ENCODE results near the gene ASIC2.

The ASIC2 gene

DNA sequence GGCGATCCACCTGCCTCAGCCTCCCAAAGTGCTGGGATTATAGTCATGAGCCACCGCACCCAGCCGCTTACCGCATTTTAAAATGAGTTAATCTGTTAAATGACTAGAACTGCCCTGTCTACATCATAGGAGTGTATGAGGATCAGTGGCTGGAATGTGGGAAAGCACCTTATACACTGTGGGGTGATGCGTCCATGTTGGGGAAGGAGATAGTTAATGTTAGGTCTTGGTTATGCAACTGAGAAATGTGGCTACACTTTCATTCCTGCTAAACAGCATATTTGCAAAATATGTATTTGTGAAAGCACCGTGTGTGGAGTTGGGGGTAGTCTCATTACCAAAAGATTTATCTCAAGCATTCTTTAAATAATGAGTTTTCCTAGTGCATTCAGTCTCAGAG lies 193.8 kb downstream of the ASIC2 start:
- Histone ChIP-seq H3K27me3 (ENCODE audit: control insufficient read depth in 1 of 2, insufficient read depth in 2 of 2, low read length in 2 of 2) (peaks cover 0 to 4% of the 10 kb centered on the region in 2 donors), H3K9me3 (ENCODE audit: control insufficient read depth in 2 of 2, low read length in 2 of 2) (no peaks in the 10 kb centered on the region), H3K4me3 (ENCODE audit: low read length in 2 of 2) (no peak overlapping the region), H3K36me3 (ENCODE audit: control insufficient read depth in 2 of 2, insufficient read depth in 2 of 2, low read length in 2 of 2) (no peaks in the 10 kb centered on the region), H3K4me1 (ENCODE audit: control insufficient read depth, insufficient read depth, low read length) (no peaks in the 10 kb centered on the region), H3K27ac (ENCODE audit: low read length) (no peak overlapping the region), H3K9ac (ENCODE audit: low read length in 2 of 2) (no peak overlapping the region)

DNA sequence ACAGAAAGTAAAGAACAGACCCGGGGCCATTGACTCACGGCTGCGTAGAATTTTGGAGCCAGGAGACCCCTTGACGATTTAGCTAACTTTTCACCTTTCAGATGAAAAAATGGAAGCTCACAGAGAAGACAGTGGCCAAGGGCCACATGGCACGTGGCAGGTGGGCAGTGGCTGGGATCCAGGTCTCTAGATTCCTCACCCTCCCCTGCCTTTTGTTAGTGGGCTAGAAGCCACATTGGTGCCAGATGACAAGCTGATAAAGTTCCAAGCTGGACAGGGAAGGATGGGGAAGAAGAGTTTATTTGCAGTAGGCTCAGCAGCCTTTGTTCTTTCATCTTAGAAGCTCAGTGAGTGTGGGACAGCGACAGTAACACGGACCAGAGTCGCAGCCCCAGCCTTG lies 195.7 kb downstream of the ASIC2 start:
- Histone ChIP-seq H3K4me1 (ENCODE audit: control insufficient read depth, insufficient read depth, low read length) (no peaks in the 10 kb centered on the region), H3K36me3 (ENCODE audit: control insufficient read depth in 2 of 2, insufficient read depth in 2 of 2, low read length in 2 of 2) (no peaks in the 10 kb centered on the region), H3K9me3 (ENCODE audit: control insufficient read depth in 2 of 2, low read length in 2 of 2) (no peaks in the 10 kb centered on the region), H3K27me3 (ENCODE audit: control insufficient read depth in 1 of 2, insufficient read depth in 2 of 2, low read length in 2 of 2) (peaks cover 0 to 9% of the 10 kb centered on the region in 2 donors), H3K4me3 (ENCODE audit: low read length in 2 of 2) (no peak overlapping the region), H3K27ac (ENCODE audit: low read length) (no peak overlapping the region), H3K9ac (ENCODE audit: low read length in 2 of 2) (no peak overlapping the region)

DNA sequence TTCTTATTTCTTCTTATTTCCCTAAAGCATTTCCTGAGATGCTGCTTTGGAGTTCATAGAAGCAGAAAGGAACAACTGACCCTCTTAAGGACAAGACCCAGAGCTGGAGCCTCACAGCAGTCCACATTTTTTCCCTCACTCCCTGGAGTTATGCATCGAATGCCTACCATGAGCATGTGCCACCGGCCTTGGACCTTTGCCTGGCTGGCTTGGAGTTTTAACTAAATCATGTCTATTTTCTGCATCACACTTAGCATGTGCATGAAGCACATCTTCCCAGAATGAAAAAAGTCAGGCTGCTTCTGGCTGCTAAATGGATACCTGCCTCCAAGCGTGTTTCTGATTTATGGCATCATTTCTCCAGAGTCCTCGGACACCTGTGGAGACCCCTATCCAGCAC lies 196.9 kb downstream of the ASIC2 start:
- Histone ChIP-seq H3K27ac (ENCODE audit: low read length) (no peak overlapping the region), H3K4me3 (ENCODE audit: low read length in 2 of 2) (no peak overlapping the region), H3K9ac (ENCODE audit: low read length in 2 of 2) (no peak overlapping the region), H3K9me3 (ENCODE audit: control insufficient read depth in 2 of 2, low read length in 2 of 2) (peaks cover 0 to 2% of the 10 kb centered on the region in 2 donors), H3K27me3 (ENCODE audit: control insufficient read depth in 1 of 2, insufficient read depth in 2 of 2, low read length in 2 of 2) (peaks cover 0 to 9% of the 10 kb centered on the region in 2 donors), H3K36me3 (ENCODE audit: control insufficient read depth in 2 of 2, insufficient read depth in 2 of 2, low read length in 2 of 2) (no peaks in the 10 kb centered on the region), H3K4me1 (ENCODE audit: control insufficient read depth, insufficient read depth, low read length) (no peaks in the 10 kb centered on the region)

DNA sequence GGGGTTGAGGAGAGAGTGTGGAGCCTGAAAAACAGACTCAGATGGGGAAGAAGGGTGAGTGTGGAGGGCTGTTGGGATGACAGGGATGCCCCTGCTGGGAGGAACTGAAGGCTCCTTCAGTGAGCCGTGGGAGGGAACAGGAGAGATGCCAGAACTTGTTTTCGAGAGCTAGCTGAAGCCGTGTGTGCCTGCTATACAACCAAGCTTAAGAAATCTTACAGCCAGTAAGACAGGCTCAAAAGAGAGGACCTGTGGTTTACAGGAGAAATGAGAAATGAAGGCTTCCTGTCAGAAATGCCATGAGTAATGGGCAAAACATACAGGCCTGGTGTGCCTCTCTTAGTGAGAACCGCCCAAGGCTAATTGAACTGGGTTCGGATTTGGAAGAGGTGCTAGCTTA lies 201.8 kb downstream of the ASIC2 start:
- H3K9me3 ChIP-seq (ENCODE audit: control insufficient read depth in 2 of 2, low read length in 2 of 2), result peaks cover 0 to 2% of the 10 kb centered on the region in 2 donors
- no peaks in the 10 kb centered on the region for H3K4me1 ChIP-seq (ENCODE audit: control insufficient read depth, insufficient read depth, low read length)
- H3K27me3 ChIP-seq (ENCODE audit: control insufficient read depth in 1 of 2, insufficient read depth in 2 of 2, low read length in 2 of 2), result peaks cover 7 to 16% of the 10 kb centered on the region in 2 donors
- H3K4me3 ChIP-seq (ENCODE audit: low read length in 2 of 2), result no peak overlapping the region
- H3K9ac ChIP-seq (ENCODE audit: low read length in 2 of 2), result no peak overlapping the region
- no peaks in the 10 kb centered on the region for H3K36me3 ChIP-seq (ENCODE audit: control insufficient read depth in 2 of 2, insufficient read depth in 2 of 2, low read length in 2 of 2)
- no peak overlapping the region for H3K27ac ChIP-seq (ENCODE audit: low read length)

DNA sequence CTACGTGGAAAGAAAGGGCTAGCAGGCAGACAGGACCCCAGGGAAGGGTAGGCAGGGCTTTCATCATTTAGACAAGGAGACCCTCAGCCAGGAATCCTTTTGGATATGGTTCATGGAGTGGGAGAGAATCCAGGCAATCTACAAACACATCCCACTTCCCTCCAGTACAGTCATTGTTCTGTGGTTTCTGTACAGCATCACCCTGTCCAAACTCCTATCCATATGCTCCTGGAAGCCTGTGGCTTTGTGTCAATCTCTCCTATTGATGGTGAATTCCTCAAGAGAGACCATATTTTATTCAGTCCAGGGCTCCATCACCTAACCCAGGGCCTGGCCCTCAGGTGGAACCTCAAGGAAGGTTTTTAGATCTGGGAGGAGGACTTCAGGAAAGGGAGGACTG lies 202.3 kb downstream of the ASIC2 start:
- H3K9me3 ChIP-seq (ENCODE audit: control insufficient read depth in 2 of 2, low read length in 2 of 2), result peaks cover 0 to 2% of the 10 kb centered on the region in 2 donors
- H3K36me3 ChIP-seq (ENCODE audit: control insufficient read depth in 2 of 2, insufficient read depth in 2 of 2, low read length in 2 of 2), result no peaks in the 10 kb centered on the region
- no peaks in the 10 kb centered on the region for H3K4me1 ChIP-seq (ENCODE audit: control insufficient read depth, insufficient read depth, low read length)
- H3K27me3 ChIP-seq (ENCODE audit: control insufficient read depth in 1 of 2, insufficient read depth in 2 of 2, low read length in 2 of 2), result peaks cover 7 to 16% of the 10 kb centered on the region in 2 donors
- no peak overlapping the region for H3K9ac ChIP-seq (ENCODE audit: low read length in 2 of 2)
- no peak overlapping the region for H3K27ac ChIP-seq (ENCODE audit: low read length)
- H3K4me3 ChIP-seq (ENCODE audit: low read length in 2 of 2), result no peak overlapping the region

DNA sequence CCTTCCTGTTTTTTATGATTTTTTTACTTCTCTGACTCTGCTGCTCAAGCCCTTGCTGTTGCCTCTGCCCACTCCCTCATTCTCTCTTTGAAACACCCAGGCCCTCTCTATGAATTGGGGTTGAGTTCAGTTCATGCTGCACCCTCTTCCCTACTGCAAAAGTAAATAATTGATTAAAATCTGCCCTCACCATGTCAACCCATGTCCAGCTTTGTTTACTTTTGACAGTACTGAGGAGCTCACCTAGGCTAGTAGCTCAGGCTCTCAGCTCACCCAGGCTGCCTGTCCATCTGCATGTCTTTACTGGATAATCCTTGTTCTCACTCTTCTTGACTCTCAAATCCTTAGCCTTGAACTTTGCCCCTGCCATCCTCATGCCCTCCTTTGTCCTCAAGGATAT lies 206.2 kb downstream of the ASIC2 start:
- Histone ChIP-seq H3K27me3 (ENCODE audit: control insufficient read depth in 1 of 2, insufficient read depth in 2 of 2, low read length in 2 of 2) (peaks cover 7 to 21% of the 10 kb centered on the region in 2 donors), H3K4me3 (ENCODE audit: low read length in 2 of 2) (no peak overlapping the region), H3K9me3 (ENCODE audit: control insufficient read depth in 2 of 2, low read length in 2 of 2) (no peaks in the 10 kb centered on the region), H3K9ac (ENCODE audit: low read length in 2 of 2) (no peak overlapping the region), H3K4me1 (ENCODE audit: control insufficient read depth, insufficient read depth, low read length) (no peaks in the 10 kb centered on the region), H3K36me3 (ENCODE audit: control insufficient read depth in 2 of 2, insufficient read depth in 2 of 2, low read length in 2 of 2) (no peaks in the 10 kb centered on the region), H3K27ac (ENCODE audit: low read length) (no peak overlapping the region)

DNA sequence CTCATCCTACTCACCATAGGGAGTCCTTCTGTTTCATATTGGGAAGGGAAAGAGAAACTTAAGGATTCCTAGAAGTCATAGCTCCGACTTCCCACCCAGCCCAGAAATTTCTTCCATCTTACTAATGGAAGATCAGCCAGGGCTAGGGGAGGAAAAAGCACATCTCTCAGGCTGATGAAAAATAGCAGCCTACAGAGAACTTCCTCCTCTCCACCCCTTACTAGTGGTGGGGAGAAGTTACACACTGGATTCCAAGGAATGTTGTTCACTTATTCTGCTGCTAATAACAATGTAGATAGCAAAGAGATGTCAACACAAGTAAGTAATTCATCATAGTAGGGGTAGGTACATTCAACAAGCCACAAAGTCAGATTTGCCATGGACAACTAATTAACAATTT lies 207.1 kb downstream of the ASIC2 start:
- peaks cover 7 to 23% of the 10 kb centered on the region in 2 donors for H3K27me3 ChIP-seq (ENCODE audit: control insufficient read depth in 1 of 2, insufficient read depth in 2 of 2, low read length in 2 of 2)
- H3K9ac ChIP-seq (ENCODE audit: low read length in 2 of 2), result no peak overlapping the region
- no peaks in the 10 kb centered on the region for H3K9me3 ChIP-seq (ENCODE audit: control insufficient read depth in 2 of 2, low read length in 2 of 2)
- no peak overlapping the region for H3K27ac ChIP-seq (ENCODE audit: low read length)
- no peaks in the 10 kb centered on the region for H3K36me3 ChIP-seq (ENCODE audit: control insufficient read depth in 2 of 2, insufficient read depth in 2 of 2, low read length in 2 of 2)
- no peak overlapping the region for H3K4me3 ChIP-seq (ENCODE audit: low read length in 2 of 2)
- no peaks in the 10 kb centered on the region for H3K4me1 ChIP-seq (ENCODE audit: control insufficient read depth, insufficient read depth, low read length)

DNA sequence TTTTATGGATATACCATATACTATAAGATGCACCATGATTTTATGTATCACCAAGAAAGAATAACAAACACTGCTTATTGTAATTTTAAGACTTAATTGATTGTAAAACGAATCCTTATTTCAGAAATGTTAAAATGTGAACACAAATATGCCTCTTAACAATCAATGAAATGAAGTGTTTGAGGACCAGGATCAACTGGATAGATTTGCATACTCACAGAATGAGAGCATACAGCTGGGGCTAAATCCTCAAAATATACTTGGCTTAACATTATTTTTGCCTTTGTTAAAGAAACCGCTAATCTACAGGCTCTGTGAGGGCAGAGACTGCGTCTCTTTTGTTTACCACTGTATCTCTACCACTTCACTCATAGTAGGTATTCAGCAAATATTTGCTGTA lies 207.8 kb downstream of the ASIC2 start:
- Histone ChIP-seq H3K27me3 (ENCODE audit: control insufficient read depth in 1 of 2, insufficient read depth in 2 of 2, low read length in 2 of 2) (peaks cover 6 to 23% of the 10 kb centered on the region in 2 donors), H3K4me1 (ENCODE audit: control insufficient read depth, insufficient read depth, low read length) (no peaks in the 10 kb centered on the region), H3K4me3 (ENCODE audit: low read length in 2 of 2) (no peak overlapping the region), H3K36me3 (ENCODE audit: control insufficient read depth in 2 of 2, insufficient read depth in 2 of 2, low read length in 2 of 2) (no peaks in the 10 kb centered on the region), H3K9ac (ENCODE audit: low read length in 2 of 2) (no peak overlapping the region), H3K9me3 (ENCODE audit: control insufficient read depth in 2 of 2, low read length in 2 of 2) (no peaks in the 10 kb centered on the region), H3K27ac (ENCODE audit: low read length) (no peak overlapping the region)

DNA sequence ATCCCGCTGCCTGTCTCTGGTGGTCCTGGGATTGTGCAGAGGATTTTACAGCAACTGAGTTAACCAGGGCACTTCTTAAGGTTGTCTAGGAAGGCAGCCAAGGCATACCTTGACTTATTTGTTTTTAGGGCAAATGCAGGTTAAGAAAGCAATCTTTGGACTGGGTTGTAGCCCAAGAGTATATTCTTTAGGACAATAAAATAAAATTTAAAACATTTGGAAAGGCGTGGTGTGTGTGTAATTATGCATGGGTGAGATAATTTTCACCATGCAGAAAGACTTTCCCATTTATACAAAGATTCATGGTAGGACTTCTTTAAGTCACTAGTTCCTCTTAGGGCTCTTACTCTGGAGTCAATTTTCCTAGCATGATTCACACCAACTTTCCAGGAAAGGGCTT lies 208.3 kb downstream of the ASIC2 start:
- Histone ChIP-seq H3K9ac (ENCODE audit: low read length in 2 of 2) (no peak overlapping the region), H3K27me3 (ENCODE audit: control insufficient read depth in 1 of 2, insufficient read depth in 2 of 2, low read length in 2 of 2) (peaks cover 6 to 22% of the 10 kb centered on the region in 2 donors)

DNA sequence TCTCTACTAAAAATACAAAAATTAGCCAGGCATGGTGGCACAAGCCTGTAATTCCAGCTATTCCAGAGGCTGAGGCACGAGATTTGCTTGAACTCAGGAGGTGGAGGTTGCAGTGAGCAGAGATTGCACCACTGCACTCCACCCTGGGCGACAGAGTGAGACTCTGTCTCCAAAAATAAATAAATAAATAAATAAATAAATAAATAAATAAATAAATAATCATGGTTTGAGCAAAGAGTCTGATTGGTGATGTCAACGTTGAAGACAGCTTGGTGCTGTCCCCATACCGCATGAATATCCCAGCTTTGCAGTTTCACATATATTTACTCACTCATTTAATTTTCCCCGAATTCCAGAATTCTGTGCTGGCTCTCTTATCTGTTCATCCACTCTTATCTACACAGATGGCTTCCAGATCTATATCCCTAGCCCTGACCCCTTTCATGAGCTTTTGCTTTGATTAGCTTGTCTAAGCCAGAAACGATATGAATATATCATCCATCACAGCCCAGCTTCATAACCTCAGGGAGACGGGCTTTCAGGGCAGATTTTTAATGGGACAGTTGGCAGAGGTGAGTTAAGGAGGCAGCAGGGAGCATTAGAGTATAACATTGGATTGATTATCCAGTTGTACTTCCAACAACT lies 210.4 kb downstream of the ASIC2 start:
- Histone ChIP-seq H3K4me3 (ENCODE audit: low read length in 2 of 2) (no peak overlapping the region), H3K36me3 (ENCODE audit: control insufficient read depth in 2 of 2, insufficient read depth in 2 of 2, low read length in 2 of 2) (no peaks in the 10 kb centered on the region), H3K27me3 (ENCODE audit: control insufficient read depth in 1 of 2, insufficient read depth in 2 of 2, low read length in 2 of 2) (peaks cover 18 to 21% of the 10 kb centered on the region in 2 donors)

More for the DNA sequence above, 208.3 kb downstream of the ASIC2 start:
- Histone ChIP-seq H3K27ac (ENCODE audit: low read length) (no peak overlapping the region), H3K4me1 (ENCODE audit: control insufficient read depth, insufficient read depth, low read length) (no peaks in the 10 kb centered on the region), H3K4me3 (ENCODE audit: low read length in 2 of 2) (no peak overlapping the region), H3K9me3 (ENCODE audit: control insufficient read depth in 2 of 2, low read length in 2 of 2) (no peaks in the 10 kb centered on the region), H3K36me3 (ENCODE audit: control insufficient read depth in 2 of 2, insufficient read depth in 2 of 2, low read length in 2 of 2) (no peaks in the 10 kb centered on the region)

DNA sequence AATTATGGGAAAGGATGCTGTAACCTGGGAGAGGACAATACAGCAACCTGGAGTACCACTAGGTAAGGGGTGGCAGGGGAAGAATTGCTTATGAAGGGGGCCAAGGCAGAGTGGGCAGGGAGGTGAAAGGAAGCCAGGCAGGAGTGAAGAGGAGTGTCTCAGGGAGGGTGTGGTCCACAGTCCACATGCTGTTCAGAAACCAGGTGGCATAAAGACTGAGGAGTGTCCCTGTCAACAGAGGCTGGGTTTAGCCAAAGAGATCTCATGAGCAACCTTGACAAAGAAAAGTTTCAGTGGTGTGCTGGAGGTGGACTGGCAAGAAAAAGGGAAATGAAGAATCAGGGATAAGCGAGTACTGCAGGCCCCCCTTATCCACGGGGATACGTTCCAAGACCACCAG lies 213.0 kb downstream of the ASIC2 start:
- Histone ChIP-seq H3K27ac (ENCODE audit: low read length) (no peak overlapping the region), H3K9me3 (ENCODE audit: control insufficient read depth in 2 of 2, low read length in 2 of 2) (no peaks in the 10 kb centered on the region), H3K4me3 (ENCODE audit: low read length in 2 of 2) (no peak overlapping the region), H3K4me1 (ENCODE audit: control insufficient read depth, insufficient read depth, low read length) (no peaks in the 10 kb centered on the region), H3K36me3 (ENCODE audit: control insufficient read depth in 2 of 2, insufficient read depth in 2 of 2, low read length in 2 of 2) (no peaks in the 10 kb centered on the region), H3K9ac (ENCODE audit: low read length in 2 of 2) (no peak overlapping the region), H3K27me3 (ENCODE audit: control insufficient read depth in 1 of 2, insufficient read depth in 2 of 2, low read length in 2 of 2) (peaks cover 14 to 21% of the 10 kb centered on the region in 2 donors)

More for the DNA sequence above, 210.4 kb downstream of the ASIC2 start:
- Histone ChIP-seq H3K27ac (ENCODE audit: low read length) (no peak overlapping the region), H3K9me3 (ENCODE audit: control insufficient read depth in 2 of 2, low read length in 2 of 2) (no peaks in the 10 kb centered on the region), H3K9ac (ENCODE audit: low read length in 2 of 2) (no peak overlapping the region), H3K4me1 (ENCODE audit: control insufficient read depth, insufficient read depth, low read length) (no peaks in the 10 kb centered on the region)

Measured in stomach smooth muscle (tissue), 2 donors.